Fibroblast of lung (primary cell): ENCODE measurements around the gene SNAI3. TPM values are rescaled to one million over a fixed set of nuclear protein-coding genes. Genes with fewer than 3 reads are reported as not detected.

Source experiments
- DNase-seq, 2 donors: peaks; one replicate each; pipeline versions ENCODE4 v3.0.0 to v3.0.0-alpha.2; 2010; ENCODE audit warnings: low read depth in 2 of 2
- H2AFZ ChIP-seq: 2 replicates; pipeline ENCODE4 v1.5.1; 2012; ENCODE audit warnings: low read length, control low read depth, inconsistent platforms
- H3K27ac ChIP-seq: 2 replicates; pipeline ENCODE4 v1.5.1; 2011; ENCODE audit warnings: low read length, control low read depth; ENCODE audit not compliant: insufficient read depth
- H3K27me3 ChIP-seq: 2 replicates; pipeline ENCODE4 v1.5.1; 2011; ENCODE audit warnings: mild to moderate bottlenecking, low read length; ENCODE audit not compliant: control insufficient read depth, insufficient read depth
- H3K36me3 ChIP-seq: 2 replicates; pipeline ENCODE4 v1.5.1; 2011; ENCODE audit warnings: low read length; ENCODE audit not compliant: control insufficient read depth, insufficient read depth
- H3K4me1 ChIP-seq: 2 replicates; pipeline ENCODE4 v1.5.1; 2011; ENCODE audit warnings: low read length; ENCODE audit not compliant: control insufficient read depth, insufficient read depth; ENCODE audit errors: extremely low read depth
- H3K4me2 ChIP-seq: 2 replicates; pipeline ENCODE4 v1.5.1; 2011; ENCODE audit warnings: low read length, control low read depth; ENCODE audit not compliant: insufficient read depth; ENCODE audit errors: extremely low read depth
- H3K4me3 ChIP-seq, 4 experiments: fragments of 200-600 bp in 1 of 4; sonication (generic) in 1 of 4; replicated peaks in 1 of 4; 2 replicates each; pipeline ENCODE4 v1.5.1; 2011 to 2016; ENCODE audit warnings: low read length in 4 of 4, low read depth in 3 of 4, mild to moderate bottlenecking in 3 of 4, control low read depth in 2 of 4, inconsistent platforms in 1 of 4, mixed read lengths in 1 of 4; ENCODE audit not compliant: insufficient read depth in 1 of 4; ENCODE audit errors: control extremely low read depth in 1 of 4
- H3K79me2 ChIP-seq: 2 replicates; pipeline ENCODE4 v1.5.1; 2012; ENCODE audit warnings: mild to moderate bottlenecking, low read length, inconsistent platforms; ENCODE audit not compliant: control insufficient read depth, insufficient read depth
- H3K9ac ChIP-seq: 2 replicates; pipeline ENCODE4 v1.5.1; 2011; ENCODE audit warnings: mild to moderate bottlenecking, low read length, control low read depth; ENCODE audit not compliant: insufficient read depth
- H3K9me3 ChIP-seq: 2 replicates; pipeline ENCODE4 v1.5.1; 2012; ENCODE audit warnings: low read depth, low read length; ENCODE audit not compliant: control insufficient read depth, insufficient read depth
- H4K20me1 ChIP-seq: 2 replicates; pipeline ENCODE4 v1.5.1; 2011; ENCODE audit warnings: low read length; ENCODE audit not compliant: control insufficient read depth, insufficient read depth; ENCODE audit errors: extremely low read depth
- EZH2 ChIP-seq: IDR thresholded peaks from 2 replicates; pipeline ENCODE4 v1.5.1; 2012; ENCODE audit warnings: low read length, control low read depth, mild to moderate bottlenecking; ENCODE audit errors: missing control alignments
- polyA plus RNA-seq, 2 donors: library from polyadenylated mRNA; depleted of rRNA in 1 of 2; stranded (reverse) in 1 of 2; unstranded in 1 of 2; fragments of >200 nt; gene quantifications; 2 replicates each; pipeline ENCODE4 v1.2.1, GENCODE V29; 2011 to 2012; ENCODE audit warnings: missing spikeins in 1 of 2
- total RNA-seq: library from RNA; depleted of rRNA; stranded (reverse); fragments of >200 nt; gene quantifications from 2 replicates; pipeline ENCODE4 v1.2.1, GENCODE V29; 2014
- TF ChIP-seq, protein P1 (sequence below), 2 donors: IDR thresholded peaks in 1 of 2; conservative IDR thresholded peaks in 1 of 2; 1 replicate in 1 of 2; 2 replicates in 1 of 2; pipeline ENCODE4 v1.5.1; 2011 to 2012; ENCODE audit warnings: low read length in 2 of 2, control low read depth in 1 of 2, inconsistent platforms in 1 of 2, low read depth in 1 of 2, mild to moderate bottlenecking in 1 of 2

SNAI3 gene
- total and polyA plus RNA-seq, 2 donors (not counting 1 experiment from before 2014, with no cell fraction given): 0.17 TPM; not detected in 1

GRCh38 chr16:88712362-88712979 lies 26.2 kb upstream of the SNAI3 start:
- no peaks in the 10 kb centered on the region for H4K20me1 ChIP-seq
- no peak for DNase-seq
- no peaks in the 10 kb centered on the region for H3K27me3 ChIP-seq
- peaks cover 17% of the 10 kb centered on the region for H3K79me2 ChIP-seq
- no peak overlapping the region for H3K27ac ChIP-seq
- no peak overlapping the region for H3K4me3 ChIP-seq
- peaks cover 35% of the 10 kb centered on the region for H3K36me3 ChIP-seq
- TF ChIP-seq EZH2: no peak
- TF ChIP-seq, protein P1, sequence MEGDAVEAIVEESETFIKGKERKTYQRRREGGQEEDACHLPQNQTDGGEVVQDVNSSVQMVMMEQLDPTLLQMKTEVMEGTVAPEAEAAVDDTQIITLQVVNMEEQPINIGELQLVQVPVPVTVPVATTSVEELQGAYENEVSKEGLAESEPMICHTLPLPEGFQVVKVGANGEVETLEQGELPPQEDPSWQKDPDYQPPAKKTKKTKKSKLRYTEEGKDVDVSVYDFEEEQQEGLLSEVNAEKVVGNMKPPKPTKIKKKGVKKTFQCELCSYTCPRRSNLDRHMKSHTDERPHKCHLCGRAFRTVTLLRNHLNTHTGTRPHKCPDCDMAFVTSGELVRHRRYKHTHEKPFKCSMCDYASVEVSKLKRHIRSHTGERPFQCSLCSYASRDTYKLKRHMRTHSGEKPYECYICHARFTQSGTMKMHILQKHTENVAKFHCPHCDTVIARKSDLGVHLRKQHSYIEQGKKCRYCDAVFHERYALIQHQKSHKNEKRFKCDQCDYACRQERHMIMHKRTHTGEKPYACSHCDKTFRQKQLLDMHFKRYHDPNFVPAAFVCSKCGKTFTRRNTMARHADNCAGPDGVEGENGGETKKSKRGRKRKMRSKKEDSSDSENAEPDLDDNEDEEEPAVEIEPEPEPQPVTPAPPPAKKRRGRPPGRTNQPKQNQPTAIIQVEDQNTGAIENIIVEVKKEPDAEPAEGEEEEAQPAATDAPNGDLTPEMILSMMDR (conservative IDR thresholded peaks at IDR 0.05 in 1 of 2, IDR thresholded peaks at IDR 0.05 in 1 of 2; ENCODE audit: low read depth in 1 of 2, low read length in 2 of 2): no peak
- no peaks in the 10 kb centered on the region for H3K9me3 ChIP-seq
- H2AFZ ChIP-seq: no peak overlapping the region
- H3K4me2 ChIP-seq: no peak overlapping the region
- H3K9ac ChIP-seq: no peak overlapping the region
- no peaks in the 10 kb centered on the region for H3K4me1 ChIP-seq

DNA sequence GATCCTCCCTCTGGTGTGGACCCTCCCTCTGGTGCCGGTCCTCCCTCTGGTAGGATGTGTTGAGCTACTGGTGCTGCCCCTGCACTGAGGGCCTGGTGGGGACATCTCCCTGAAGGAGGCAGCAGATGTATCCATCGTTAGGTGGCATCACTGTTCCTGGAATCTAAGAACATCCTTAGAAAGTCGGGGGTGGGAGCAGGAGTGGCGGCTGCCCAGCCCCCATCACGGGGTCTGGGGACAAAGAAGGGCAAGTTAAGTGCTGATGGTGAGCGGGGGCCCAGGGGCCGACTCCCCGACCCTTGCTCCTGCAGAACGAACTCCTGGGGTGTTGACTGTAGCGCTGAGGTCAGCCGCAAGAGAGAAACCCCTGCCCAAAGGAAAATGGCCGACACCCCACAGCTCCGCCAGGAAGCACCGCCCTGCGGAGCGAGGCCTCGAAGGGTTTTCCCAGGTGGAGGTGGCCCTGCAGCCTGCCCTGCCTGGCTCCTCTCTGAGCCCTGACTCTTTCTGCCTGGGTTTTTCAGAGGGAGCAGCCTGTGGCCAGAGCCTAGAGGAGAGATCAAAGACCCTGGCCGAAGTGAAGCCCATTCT lies 25.5 kb upstream of the SNAI3 start:
- H3K4me3 ChIP-seq: no peak overlapping the region
- DNase-seq: no peak
- no peaks in the 10 kb centered on the region for H4K20me1 ChIP-seq
- H3K4me2 ChIP-seq: no peak overlapping the region
- no peak overlapping the region for H2AFZ ChIP-seq
- no peak overlapping the region for H3K27ac ChIP-seq
- H3K79me2 ChIP-seq: peaks cover 23% of the 10 kb centered on the region
- H3K9ac ChIP-seq: no peak overlapping the region
- H3K36me3 ChIP-seq: peaks cover 33% of the 10 kb centered on the region
- no peak for TF ChIP-seq EZH2
- TF ChIP-seq, protein P1 (conservative IDR thresholded peaks at IDR 0.05 in 1 of 2, IDR thresholded peaks at IDR 0.05 in 1 of 2; ENCODE audit: low read depth in 1 of 2, low read length in 2 of 2): no peak
- H3K27me3 ChIP-seq: no peaks in the 10 kb centered on the region
- no peaks in the 10 kb centered on the region for H3K9me3 ChIP-seq
- H3K4me1 ChIP-seq: no peaks in the 10 kb centered on the region

DNA sequence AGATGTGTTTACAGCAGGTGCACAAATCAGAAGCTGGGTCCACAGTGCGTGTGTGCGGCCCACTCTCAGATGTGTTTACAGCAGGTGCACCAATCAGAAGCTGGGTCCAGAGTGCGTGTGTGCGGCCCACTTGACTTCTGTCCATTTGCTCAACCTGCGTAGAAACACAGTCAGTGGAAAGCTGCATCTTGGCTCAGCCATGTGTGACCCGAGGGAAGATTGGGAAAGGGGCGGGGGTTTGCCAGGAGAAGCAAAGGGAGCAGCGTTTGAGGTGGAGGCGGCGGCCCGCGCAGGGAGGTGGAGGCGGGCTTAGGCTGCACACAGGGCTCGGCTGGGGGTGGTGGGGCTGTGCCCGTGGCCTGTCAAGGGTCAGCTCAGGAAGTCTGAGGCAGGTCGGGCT lies 24.2 kb upstream of the SNAI3 start:
- Histone ChIP-seq H4K20me1 (no peaks in the 10 kb centered on the region), H3K27ac (no peak overlapping the region)

More for the DNA sequence above, 24.2 kb upstream of the SNAI3 start:
- H3K36me3 ChIP-seq: peaks cover 21% of the 10 kb centered on the region
- DNase-seq: no peak
- no peaks in the 10 kb centered on the region for H3K9me3 ChIP-seq
- no peaks in the 10 kb centered on the region for H3K4me1 ChIP-seq
- H3K4me2 ChIP-seq: no peak overlapping the region
- no peak overlapping the region for H3K4me3 ChIP-seq
- no peak overlapping the region for H2AFZ ChIP-seq
- no peak overlapping the region for H3K9ac ChIP-seq
- no peak for TF ChIP-seq EZH2
- TF ChIP-seq, protein P1 (conservative IDR thresholded peaks at IDR 0.05 in 1 of 2, IDR thresholded peaks at IDR 0.05 in 1 of 2; ENCODE audit: low read depth in 1 of 2, low read length in 2 of 2): no peak
- H3K79me2 ChIP-seq: peaks cover 28% of the 10 kb centered on the region
- H3K27me3 ChIP-seq: no peaks in the 10 kb centered on the region
